H1 (cell line): ENCODE data around the gene UBN2. TPM values are rescaled to one million over a fixed set of nuclear protein-coding genes. Genes with fewer than 3 reads are reported as not detected.

Experiments
- CTCF ChIA-PET: fragments of 300-600 bp; sonication (Branson Sonifier 250); formaldehyde crosslinking; loops from one replicate; lab custom pipeline; 2021; ENCODE audit not compliant: partially characterized antibody; lab: Charles Lee
- POLR2A ChIA-PET: fragments of 300-600 bp; sonication (Branson Sonifier 250); formaldehyde crosslinking; loops from one replicate; lab custom pipeline; 2021; ENCODE audit warnings: inconsistent platforms; ENCODE audit not compliant: partially characterized antibody; lab: Charles Lee
- DNase-seq, 2 experiments: peaks; one replicate each; pipeline versions ENCODE4 v3.0.0 to v3.0.0-alpha.2; 2010 to 2022; ENCODE audit warnings: low spot score in 2 of 2, low read depth in 1 of 2, mixed read lengths in 1 of 2
- FAIRE-seq: peaks from 2 replicates; lab custom pipeline; 2011; peaks lifted over from hg19 to GRCh38; lab: Jason Lieb, UNC
- H2AFZ ChIP-seq: 2 replicates; pipeline ENCODE4 v1.8.1; 2012; ENCODE audit warnings: low read length, inconsistent platforms
- H2AK5ac ChIP-seq: 2 replicates; pipeline ENCODE4 v1.6.1; 2013; ENCODE audit warnings: low read depth, low read length
- H2BK120ac ChIP-seq: replicated peaks from 2 replicates; pipeline ENCODE3; 2013; ENCODE audit warnings: low read depth, low read length, inconsistent platforms
- H2BK12ac ChIP-seq: 2 replicates; pipeline ENCODE4 v1.6.1; 2013; ENCODE audit warnings: low read depth, low read length
- H2BK15ac ChIP-seq: 2 replicates; pipeline ENCODE4 v1.6.1; 2013; ENCODE audit warnings: low read length
- H2BK20ac ChIP-seq: 2 replicates; pipeline ENCODE4 v1.6.1; 2013; ENCODE audit warnings: low read length
- H2BK5ac ChIP-seq: 2 replicates; pipeline ENCODE4 v1.6.1; 2013; ENCODE audit warnings: low read depth, low read length
- H3K14ac ChIP-seq: 2 replicates; pipeline ENCODE4 v1.6.1; 2013; ENCODE audit warnings: inconsistent platforms; ENCODE audit not compliant: insufficient read length
- H3K18ac ChIP-seq: 2 replicates; pipeline ENCODE4 v1.6.1; 2013; ENCODE audit warnings: low read length; ENCODE audit errors: extremely low read depth
- H3K23ac ChIP-seq: 2 replicates; pipeline ENCODE4 v1.6.1; 2013; ENCODE audit warnings: inconsistent platforms; ENCODE audit not compliant: insufficient read length
- H3K23me2 ChIP-seq: 2 replicates; pipeline ENCODE4 v1.6.1; 2013; ENCODE audit warnings: low read depth, low read length
- H3K27ac ChIP-seq: 2 replicates; pipeline ENCODE4 v1.6.1; 2011; ENCODE audit warnings: low read depth, low read length, inconsistent platforms
- H3K27me3 ChIP-seq, 4 experiments: replicated peaks in 1 of 4; 1 replicate in 1 of 4; 2 replicates in 3 of 4; pipeline versions ENCODE4 v1.6.1 to v1.8.1; 2011 to 2013; ENCODE audit warnings: low read length in 3 of 4, mild to moderate bottlenecking in 3 of 4, inconsistent platforms in 2 of 4, mixed read lengths in 2 of 4, moderate library complexity in 1 of 4; ENCODE audit not compliant: control insufficient read depth in 3 of 4, insufficient read depth in 3 of 4; ENCODE audit errors: extremely low read depth in 1 of 4
- H3K36me3 ChIP-seq, 4 experiments: 2 replicates each; pipeline versions ENCODE4 v1.6.1 to v1.8.1; 2011 to 2013; ENCODE audit warnings: mild to moderate bottlenecking in 4 of 4, low read length in 3 of 4, moderate library complexity in 2 of 4, control low read depth in 1 of 4, inconsistent platforms in 1 of 4; ENCODE audit not compliant: insufficient read depth in 4 of 4, control insufficient read depth in 2 of 4
- H3K4ac ChIP-seq: replicated peaks from 2 replicates; pipeline ENCODE3; 2013; ENCODE audit warnings: low read length, low read depth, mixed read lengths, inconsistent platforms; ENCODE audit not compliant: insufficient read length
- H3K4me1 ChIP-seq, 4 experiments: replicated peaks in 1 of 4; 1 replicate in 1 of 4; 2 replicates in 3 of 4; pipeline versions ENCODE4 v1.6.1 to v1.8.1; 2011 to 2013; ENCODE audit warnings: low read length in 3 of 4, inconsistent platforms in 2 of 4, mixed read lengths in 1 of 4; ENCODE audit not compliant: insufficient read depth in 4 of 4, control insufficient read depth in 3 of 4
- H3K4me2 ChIP-seq, 2 experiments: 2 replicates each; pipeline versions ENCODE4 v1.6.1 to v1.8.1; 2011 to 2013; ENCODE audit warnings: low read depth in 2 of 2, low read length in 2 of 2, control low read depth in 1 of 2, inconsistent platforms in 1 of 2, mild to moderate bottlenecking in 1 of 2; ENCODE audit not compliant: insufficient read depth in 1 of 2
- H3K4me3 ChIP-seq, 4 experiments: fragments of 200-600, 300-600 bp in 1 of 4; sonication (generic), shearing (Covaris generic), sonication (Bioruptor Twin) in 1 of 4; 2 replicates each; pipeline versions ENCODE4 v1.5.1 to v1.8.1; 2011 to 2016; ENCODE audit warnings: low read length in 4 of 4, low read depth in 3 of 4, control low read depth in 2 of 4, inconsistent platforms in 2 of 4, mild to moderate bottlenecking in 2 of 4, mixed read lengths in 1 of 4, moderate library complexity in 1 of 4; ENCODE audit not compliant: insufficient read depth in 2 of 4; ENCODE audit errors: extremely low read depth in 1 of 4
- H3K56ac ChIP-seq: replicated peaks from 2 replicates; pipeline ENCODE3; 2013; ENCODE audit warnings: low read depth, mild to moderate bottlenecking, mixed read lengths, low read length, inconsistent platforms; ENCODE audit not compliant: insufficient read length
- H3K79me1 ChIP-seq: 2 replicates; pipeline ENCODE4 v1.6.1; 2013; ENCODE audit warnings: low read depth, low read length, control low read depth
- H3K79me2 ChIP-seq, 2 experiments: 2 replicates each; pipeline versions ENCODE4 v1.6.1 to v1.8.1; 2012 to 2013; ENCODE audit warnings: low read length in 2 of 2, mild to moderate bottlenecking in 2 of 2, inconsistent platforms in 1 of 2; ENCODE audit not compliant: insufficient read depth in 2 of 2, control insufficient read depth in 1 of 2
- H3K9ac ChIP-seq, 4 experiments: replicated peaks in 1 of 4; 1 replicate in 1 of 4; 2 replicates in 3 of 4; pipeline versions ENCODE4 v1.6.1 to v1.8.1; 2011 to 2013; ENCODE audit warnings: low read depth in 3 of 4, low read length in 3 of 4, control low read depth in 2 of 4, mild to moderate bottlenecking in 2 of 4, moderate library complexity in 2 of 4, inconsistent platforms in 1 of 4; ENCODE audit errors: extremely low read depth in 1 of 4
- H3K9me3 ChIP-seq, 2 experiments: 2 replicates each; pipeline versions ENCODE4 v1.6.1 to v1.8.1; 2012 to 2013; ENCODE audit warnings: mild to moderate bottlenecking in 2 of 2, moderate library complexity in 2 of 2, control low read depth in 1 of 2, inconsistent platforms in 1 of 2, low read depth in 1 of 2, low read length in 1 of 2, mixed read lengths in 1 of 2; ENCODE audit not compliant: insufficient read depth in 2 of 2
- H4K20me1 ChIP-seq, 2 experiments: replicated peaks in 1 of 2; 2 replicates each; pipeline versions ENCODE3 to v1.8.1; 2011 to 2013; ENCODE audit warnings: inconsistent platforms in 2 of 2, low read length in 2 of 2, mild to moderate bottlenecking in 1 of 2; ENCODE audit not compliant: insufficient read depth in 2 of 2, control insufficient read depth in 1 of 2
- H4K5ac ChIP-seq: 2 replicates; pipeline ENCODE4 v1.6.1; 2013; ENCODE audit warnings: low read length, low read depth, mixed read lengths, inconsistent platforms; ENCODE audit not compliant: insufficient read length
- H4K8ac ChIP-seq: 2 replicates; pipeline ENCODE4 v1.8.0; 2013; ENCODE audit warnings: mild to moderate bottlenecking, moderate library complexity, low read length, inconsistent platforms; ENCODE audit not compliant: insufficient read depth; ENCODE audit errors: extremely low read depth
- H4K91ac ChIP-seq: replicated peaks from 2 replicates; pipeline ENCODE3; 2013; ENCODE audit warnings: low read length, mixed read lengths, inconsistent platforms; ENCODE audit not compliant: insufficient read length
- BCL11A ChIP-seq, 2 experiments: IDR thresholded peaks; one replicate each; pipeline ENCODE4 v1.6.1; 2011; ENCODE audit warnings: low read depth in 2 of 2, low read length in 2 of 2, mild to moderate bottlenecking in 2 of 2
- CHD1 ChIP-seq: IDR thresholded peaks from 2 replicates; pipeline ENCODE4 v1.6.1; 2012; ENCODE audit warnings: low read depth, low read length, improper control_type of control experiment
- CTBP2 ChIP-seq: IDR thresholded peaks from 2 replicates; pipeline ENCODE4 v1.7.0; 2011; ENCODE audit warnings: borderline replicate concordance, mild to moderate bottlenecking, moderate library complexity, mixed read lengths, low read length; ENCODE audit not compliant: insufficient read depth, insufficient read length
- FOSL1 ChIP-seq: IDR thresholded peaks from 2 replicates; pipeline ENCODE4 v1.6.1; 2011; ENCODE audit warnings: mild to moderate bottlenecking, low read depth, low read length, moderate library complexity; ENCODE audit not compliant: insufficient read depth
- GABPA ChIP-seq: IDR thresholded peaks from 2 replicates; pipeline ENCODE4 v1.6.1; 2011; ENCODE audit warnings: mild to moderate bottlenecking, low read length, moderate library complexity, borderline replicate concordance; ENCODE audit not compliant: insufficient read depth
- KDM4A ChIP-seq: IDR thresholded peaks from one replicate; pipeline ENCODE4 v1.7.1; 2012; ENCODE audit warnings: low read depth, mild to moderate bottlenecking, moderate library complexity, low read length, inconsistent platforms; ENCODE audit not compliant: severe bottlenecking
- POU5F1 ChIP-seq: IDR thresholded peaks from 2 replicates; pipeline ENCODE4 v1.6.1; 2011; ENCODE audit warnings: low read depth, mild to moderate bottlenecking, low read length, moderate library complexity
- RBBP5 ChIP-seq: IDR thresholded peaks from 2 replicates; pipeline ENCODE4 v1.7.1; 2012; ENCODE audit warnings: low read depth, mild to moderate bottlenecking, inconsistent platforms, low read length, moderate library complexity, borderline replicate concordance
- SIN3A ChIP-seq, 2 experiments: IDR thresholded peaks in 1 of 2; conservative IDR thresholded peaks in 1 of 2; 2 replicates each; pipeline ENCODE4 v1.6.1; 2011 to 2012; ENCODE audit warnings: low read length in 2 of 2, improper control_type of control experiment in 1 of 2, low read depth in 1 of 2, mild to moderate bottlenecking in 1 of 2
- SP2 ChIP-seq: IDR thresholded peaks from 2 replicates; pipeline ENCODE4 v1.6.1; 2012; ENCODE audit warnings: mild to moderate bottlenecking, low read length, inconsistent platforms
- SP4 ChIP-seq: IDR thresholded peaks from 2 replicates; pipeline ENCODE4 v1.6.1; 2012; ENCODE audit warnings: low read length, inconsistent platforms
- TBP ChIP-seq: IDR thresholded peaks from 2 replicates; pipeline ENCODE4 v1.6.1; 2011; ENCODE audit warnings: low read depth, low read length, improper control_type of control experiment
- WGBS, 2 experiments: shearing (Covaris generic) in 1 of 2; methylation state at CpG; one replicate each; pipeline versions ENCODE4 v1.1.6 to v1.1.7; 2013 to 2015; ENCODE audit warnings: low lambda C conversion rate in 2 of 2, mixed read lengths in 2 of 2, inconsistent platforms in 1 of 2, low coverage in 1 of 2, missing lambda C conversion rate in 1 of 2; ENCODE audit not compliant: insufficient replicate concordance in 2 of 2, insufficient coverage in 1 of 2, insufficient read length in 1 of 2; ENCODE audit errors: extremely low coverage in 1 of 2, missing lambda C conversion rate in 1 of 2; 5-methylcytosine and 5-hydroxymethylcytosine counted together
- polyA plus RNA-seq, 7 experiments: library from polyadenylated mRNA; depleted of rRNA in 3 of 7; stranded (reverse) in 5 of 7; unstranded in 2 of 7; fragments of >200 nt in 5 of 7; fragments of 200-250 nt in 2 of 7; gene quantifications; 1 replicate in 5 of 7; 2 replicates in 1 of 7; 4 replicates in 1 of 7; pipeline versions ENCODE4 v1.2.1 to v1.2.3, GENCODE V29; 2011 to 2013; ENCODE audit warnings: missing spikeins in 2 of 7, mixed read lengths in 2 of 7
- total RNA-seq: library from RNA; stranded (reverse); fragmentation: NEBNext Ultra II Directional; extraction: Animal tissue kit (Norgen Biotek cat#: 25700); gene quantifications from 2 replicates; pipeline ENCODE4 v1.2.1, GENCODE V29; 2021
- TF ChIP-seq, protein P1 (sequence below): IDR thresholded peaks from 2 replicates; pipeline ENCODE4 v1.6.1; 2012; ENCODE audit warnings: low read length, inconsistent platforms

UBN2 gene
- total and polyA plus RNA-seq, 2 of the 8 experiments (the other 6 are each of a cell fraction or from before 2014, with no cell fraction given) = 4.1 to 39.6 TPM

DNA sequence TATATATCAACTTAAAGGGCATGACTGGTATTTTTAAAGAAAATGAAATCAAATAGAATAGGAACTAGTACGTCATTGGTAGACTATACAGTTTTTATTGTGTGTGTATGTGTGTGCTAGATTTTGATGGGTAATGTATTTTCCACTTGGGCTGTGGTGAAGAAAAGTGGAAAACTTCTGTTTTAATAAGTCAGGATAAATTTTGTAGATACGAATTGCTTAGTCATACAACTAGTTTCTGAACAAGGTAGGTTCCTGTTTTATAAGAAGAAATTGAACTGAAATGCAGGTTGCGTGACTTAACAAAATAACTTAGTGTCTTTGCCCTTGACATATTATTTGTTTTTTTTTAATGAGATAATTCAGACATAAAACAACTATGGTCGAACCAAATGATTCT, 24.3 kb downstream of the UBN2 start:
- ChIA-PET CTCF (no interaction called here), POLR2A (no interaction called here)
- Histone ChIP-seq H3K4me3 (no peak overlapping the region), H2BK5ac (no peak overlapping the region), H3K18ac (no peak overlapping the region), H4K91ac (no peak overlapping the region), H4K5ac (no peak overlapping the region), H2AFZ (no peak overlapping the region), H3K9ac (no peak overlapping the region), H3K14ac (no peak overlapping the region), H4K8ac (no peak overlapping the region), H3K23ac (no peak overlapping the region), H3K79me2 (no peaks in the 10 kb centered on the region), H2BK12ac (no peak overlapping the region), H2BK120ac (no peak overlapping the region), H2AK5ac (no peak overlapping the region), H3K79me1 (no peaks in the 10 kb centered on the region), H3K4me2 (no peak overlapping the region), H3K23me2 (no peaks in the 10 kb centered on the region), H3K27me3 (no peaks in the 10 kb centered on the region), H3K56ac (no peak overlapping the region), H4K20me1 (no peaks in the 10 kb centered on the region), H3K4me1 (no peaks in the 10 kb centered on the region), H3K9me3 (no peaks in the 10 kb centered on the region), H2BK20ac (no peak overlapping the region), H2BK15ac (no peak overlapping the region), H3K27ac (no peak overlapping the region), H3K36me3 (peaks cover 0 to 52% (median 22%) of the 10 kb centered on the region in 4 experiments; a peak in 5 of 8 replicates), H3K4ac (no peak overlapping the region)
- no peak for DNase-seq
- WGBS, 2 experiments = 87% methylated on average over 4 of the region's 4 CpGs; no CpG with 5 or more reads in 1 of the 2 experiments
- FAIRE-seq = no peak
- TF ChIP-seq, protein P1, sequence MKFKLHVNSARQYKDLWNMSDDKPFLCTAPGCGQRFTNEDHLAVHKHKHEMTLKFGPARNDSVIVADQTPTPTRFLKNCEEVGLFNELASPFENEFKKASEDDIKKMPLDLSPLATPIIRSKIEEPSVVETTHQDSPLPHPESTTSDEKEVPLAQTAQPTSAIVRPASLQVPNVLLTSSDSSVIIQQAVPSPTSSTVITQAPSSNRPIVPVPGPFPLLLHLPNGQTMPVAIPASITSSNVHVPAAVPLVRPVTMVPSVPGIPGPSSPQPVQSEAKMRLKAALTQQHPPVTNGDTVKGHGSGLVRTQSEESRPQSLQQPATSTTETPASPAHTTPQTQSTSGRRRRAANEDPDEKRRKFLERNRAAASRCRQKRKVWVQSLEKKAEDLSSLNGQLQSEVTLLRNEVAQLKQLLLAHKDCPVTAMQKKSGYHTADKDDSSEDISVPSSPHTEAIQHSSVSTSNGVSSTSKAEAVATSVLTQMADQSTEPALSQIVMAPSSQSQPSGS = no peak
- no peak for TF ChIP-seq RBBP5
- no peak for TF ChIP-seq CTBP2
- no peak for TF ChIP-seq CHD1
- no peak for TF ChIP-seq SP2
- TF ChIP-seq BCL11A (IDR thresholded peaks at IDR 0.05; ENCODE audit: low read depth in 2 of 2, low read length in 2 of 2) = no peak
- TF ChIP-seq POU5F1 = no peak
- no peak for TF ChIP-seq GABPA
- no peak for TF ChIP-seq SIN3A (conservative IDR thresholded peaks at IDR 0.05 in 1 of 2, IDR thresholded peaks at IDR 0.05 in 1 of 2; ENCODE audit: low read depth in 1 of 2, low read length in 2 of 2)
- no peak for TF ChIP-seq TBP
- no peak for TF ChIP-seq KDM4A
- TF ChIP-seq FOSL1 = no peak
- no peak for TF ChIP-seq SP4
